ENCODE data around the gene CPNE5.

- TF ChIP-seq CTCF (IDR thresholded peaks at IDR 0.05) (no peak), SIN3A (IDR thresholded peaks at IDR 0.05; ENCODE audit: borderline replicate concordance, insufficient read depth, low read depth, low read length) (no peak), POLR2AphosphoS5 (IDR thresholded peaks at IDR 0.05; ENCODE audit: low read depth, low read length) (no peak)
These were observed 118.7 kb downstream of the CPNE5 start for GRCh38 chr6:36720251-36721141.

All from Panc1 (cell line).